Measurements from ENCODE around the gene SFTPD. TPM values are rescaled to one million over a fixed set of nuclear protein-coding genes. Genes with fewer than 3 reads are reported as not detected.

SFTPD gene
- total and polyA plus RNA-seq, 2 of the 8 experiments (the other 6 are each of a cell fraction or from before 2014, with no cell fraction given): 0.21 to 0.54 TPM

GRCh38 chr10:79927111-79927828 is 21.6 kb downstream of the SFTPD start:
- H4K8ac ChIP-seq (ENCODE audit: extremely low read depth, insufficient read depth, low read length): no peak overlapping the region
- no peak overlapping the region for H3K9ac ChIP-seq (replicated peaks in 1 of 4; ENCODE audit: extremely low read depth in 1 of 4, low read depth in 3 of 4, low read length in 3 of 4)
- H3K36me3 ChIP-seq (ENCODE audit: control insufficient read depth in 2 of 4, insufficient read depth in 4 of 4, low read length in 3 of 4): no peaks in the 10 kb centered on the region
- no peak overlapping the region for H2BK120ac ChIP-seq (replicated peaks; ENCODE audit: low read depth, low read length)
- H4K91ac ChIP-seq (replicated peaks; ENCODE audit: insufficient read length, low read length): no peak overlapping the region
- no peak overlapping the region for H4K5ac ChIP-seq (ENCODE audit: insufficient read length, low read depth, low read length)
- no peak for FAIRE-seq
- ChIA-PET CTCF (ENCODE audit: partially characterized antibody) (interaction anchor here (0.6 to 2.4 kb wide), 8 partner anchors 9 to 117 kb away, joined by 3 to 13 read pairs (median 4); no protein-coding TSS in a partner anchor), POLR2A (ENCODE audit: partially characterized antibody) (no interaction called here)
- H3K4ac ChIP-seq (replicated peaks; ENCODE audit: insufficient read length, low read depth, low read length): no peak overlapping the region
- peaks cover 0 to 2% (median under 1%) of the 10 kb centered on the region in 4 experiments; a peak in 2 of 7 replicates for H3K4me1 ChIP-seq (replicated peaks in 1 of 4; ENCODE audit: control insufficient read depth in 3 of 4, insufficient read depth in 4 of 4, low read length in 3 of 4)
- no peak overlapping the region for H2BK12ac ChIP-seq (ENCODE audit: low read depth, low read length)
- H2BK5ac ChIP-seq (ENCODE audit: low read depth, low read length): no peak overlapping the region
- peaks cover 0 to 14% (median 10%) of the 10 kb centered on the region in 4 experiments; a peak in 5 of 7 replicates for H3K27me3 ChIP-seq (replicated peaks in 1 of 4; ENCODE audit: control insufficient read depth in 3 of 4, extremely low read depth in 1 of 4, insufficient read depth in 3 of 4, low read length in 3 of 4)
- no peak overlapping the region for H2BK15ac ChIP-seq (ENCODE audit: low read length)
- H4K20me1 ChIP-seq (replicated peaks in 1 of 2; ENCODE audit: control insufficient read depth in 1 of 2, insufficient read depth in 2 of 2, low read length in 2 of 2): no peaks in the 10 kb centered on the region
- no peak overlapping the region for H3K56ac ChIP-seq (replicated peaks; ENCODE audit: insufficient read length, low read depth, low read length)
- no peak overlapping the region for H3K27ac ChIP-seq (ENCODE audit: low read depth, low read length)
- 58% methylated on average over 3 of the region's 3 CpGs; no CpG with 5 or more reads in 1 of the 2 experiments for WGBS, 2 experiments (ENCODE audit: extremely low coverage in 1 of 2, insufficient coverage in 1 of 2, insufficient read length in 1 of 2, insufficient replicate concordance in 2 of 2, low coverage in 1 of 2, low lambda C conversion rate in 2 of 2, missing lambda C conversion rate in 1 of 2)
- H3K79me1 ChIP-seq (ENCODE audit: low read depth, low read length): no peaks in the 10 kb centered on the region
- DNase-seq (ENCODE audit: low read depth in 1 of 2, low spot score in 2 of 2): no peak
- no peaks in the 10 kb centered on the region; the same call in 1 of the 2 replicates for H3K23me2 ChIP-seq (ENCODE audit: low read depth, low read length)
- H3K79me2 ChIP-seq (ENCODE audit: control insufficient read depth in 1 of 2, insufficient read depth in 2 of 2, low read length in 2 of 2): no peaks in the 10 kb centered on the region
- H2AFZ ChIP-seq (ENCODE audit: low read length): no peak overlapping the region
- H3K4me3 ChIP-seq (ENCODE audit: extremely low read depth in 1 of 4, insufficient read depth in 2 of 4, low read depth in 3 of 4, low read length in 4 of 4): no peak overlapping the region
- no peak overlapping the region for H3K4me2 ChIP-seq (ENCODE audit: insufficient read depth in 1 of 2, low read depth in 2 of 2, low read length in 2 of 2)
- H3K18ac ChIP-seq (ENCODE audit: extremely low read depth, low read length): no peak overlapping the region
- no peak overlapping the region for H2BK20ac ChIP-seq (ENCODE audit: low read length)
- H2AK5ac ChIP-seq (ENCODE audit: low read depth, low read length): no peak overlapping the region
- TF ChIP-seq E2F6 (IDR thresholded peaks at IDR 0.05) (no peak), FOSL1 (IDR thresholded peaks at IDR 0.05; ENCODE audit: insufficient read depth, low read depth, low read length) (no peak), CBX8 (IDR thresholded peaks at IDR 0.05; ENCODE audit: borderline replicate concordance, low read depth, low read length) (no peak), SP2 (IDR thresholded peaks at IDR 0.05; ENCODE audit: low read length) (no peak), JUN (IDR thresholded peaks at IDR 0.05; ENCODE audit: low read depth, low read length) (no peak), GTF2F1 (IDR thresholded peaks at IDR 0.05; ENCODE audit: borderline replicate concordance, low read depth, low read length) (no peak), SRF (IDR thresholded peaks at IDR 0.05; ENCODE audit: low read depth, low read length) (no peak)
- H3K14ac ChIP-seq (ENCODE audit: insufficient read length): no peak overlapping the region
- no peaks in the 10 kb centered on the region for H3K9me3 ChIP-seq (ENCODE audit: insufficient read depth in 2 of 2, low read depth in 1 of 2, low read length in 1 of 2)
- no peak overlapping the region for H3K23ac ChIP-seq (ENCODE audit: insufficient read length)
